Measurements from ENCODE around the gene CA12. TPM values are rescaled to one million over a fixed set of nuclear protein-coding genes. Genes with fewer than 3 reads are reported as not detected.

The CA12 gene
- total RNA-seq, 1 experiment from 2014 or later: 2.8 TPM

GRCh38 chr15:63409179-63409578 lies 27.5 kb upstream of the CA12 start:
- TF ChIP-seq KAT7 (CRISPR knock-in tag; IDR thresholded peaks at IDR 0.05; ENCODE audit: borderline replicate concordance): no peak
- Mint-ChIP-seq H3K36me3 (no peaks in the 10 kb centered on the region), H3K9me3 (no peaks in the 10 kb centered on the region), H3K4me3 (no peak overlapping the region), H3K27me3 (ENCODE audit: low read depth) (no peaks in the 10 kb centered on the region), H3K4me1 (no peaks in the 10 kb centered on the region), H3K27ac (no peak overlapping the region)
- ChIA-PET POLR2A (no interaction called here), CTCF (no interaction called here)
- DNase-seq (ENCODE audit: low spot score) (no peak), ATAC-seq (no peak)

GRCh38 chr15:63408524-63408923 lies 26.9 kb upstream of the CA12 start:
- no peak for ATAC-seq
- no peak overlapping the region for H3K27ac Mint-ChIP-seq
- CTCF ChIA-PET: no interaction called here

DNA sequence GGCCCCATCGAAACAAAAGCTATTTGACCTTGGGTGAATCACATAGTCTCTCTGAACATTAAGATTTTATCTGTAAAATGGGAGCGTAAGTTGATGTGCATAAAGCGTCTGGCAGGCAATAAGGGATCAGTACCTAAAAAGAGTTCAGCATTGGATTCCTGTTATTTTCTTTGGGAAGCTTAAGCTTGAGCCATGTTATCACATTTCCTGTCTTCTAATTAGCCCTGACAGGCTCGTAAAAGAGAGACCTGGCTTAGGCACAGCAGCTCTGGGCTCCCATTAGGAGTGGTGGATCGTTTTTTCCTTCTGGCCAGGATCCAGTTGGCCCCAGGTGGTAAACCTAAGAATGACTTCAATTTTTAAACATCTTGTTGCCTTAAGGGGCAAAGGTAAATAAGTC lies 26.0 kb upstream of the CA12 start:
- no peaks in the 10 kb centered on the region for H3K9me3 Mint-ChIP-seq
- no peak for DNase-seq (ENCODE audit: low spot score)
- H3K4me1 Mint-ChIP-seq: peaks cover 9% of the 10 kb centered on the region
- H3K36me3 Mint-ChIP-seq: no peaks in the 10 kb centered on the region
- H3K27ac Mint-ChIP-seq: no peak overlapping the region; the same call in 1 of the 2 replicates
- ChIA-PET CTCF (interaction anchor here (1.0 kb wide), 1 partner anchor 117 kb away, joined by 3 read pairs; no protein-coding TSS in a partner anchor), POLR2A (no interaction called here)
- H3K4me3 Mint-ChIP-seq: no peak overlapping the region
- ATAC-seq: no peak
- no peaks in the 10 kb centered on the region for H3K27me3 Mint-ChIP-seq (ENCODE audit: low read depth)
- TF ChIP-seq FOXJ3 (CRISPR knock-in tag; IDR thresholded peaks at IDR 0.05; ENCODE audit: borderline replicate concordance) (no peak), ZSCAN18 (CRISPR knock-in tag; IDR thresholded peaks at IDR 0.05) (no peak), ZNF281 (CRISPR knock-in tag; IDR thresholded peaks at IDR 0.05) (no peak), ZNF671 (CRISPR knock-in tag; IDR thresholded peaks at IDR 0.05) (no peak), RORB (CRISPR knock-in tag; IDR thresholded peaks at IDR 0.05) (no peak), MYBL2 (CRISPR knock-in tag; IDR thresholded peaks at IDR 0.05) (no peak), MXD4 (CRISPR knock-in tag; IDR thresholded peaks at IDR 0.05; ENCODE audit: borderline replicate concordance) (no peak), PRRX2 (CRISPR knock-in tag; IDR thresholded peaks at IDR 0.05) (no peak), GRHL2 (CRISPR knock-in tag; IDR thresholded peaks at IDR 0.05; ENCODE audit: insufficient replicate concordance, severe bottlenecking) (no peak)

More at GRCh38 chr15:63408524-63408923, 26.9 kb upstream of the CA12 start:
- H3K4me3 Mint-ChIP-seq: no peak overlapping the region
- no peaks in the 10 kb centered on the region for H3K9me3 Mint-ChIP-seq
- peaks cover 2% of the 10 kb centered on the region for H3K4me1 Mint-ChIP-seq
- no peak for DNase-seq (ENCODE audit: low spot score)
- POLR2A ChIA-PET: no interaction called here
- H3K27me3 Mint-ChIP-seq (ENCODE audit: low read depth): no peaks in the 10 kb centered on the region
- H3K36me3 Mint-ChIP-seq: no peaks in the 10 kb centered on the region
- TF ChIP-seq ZBTB43 (CRISPR knock-in tag; IDR thresholded peaks at IDR 0.05) (no peak), PRRX2 (CRISPR knock-in tag; IDR thresholded peaks at IDR 0.05) (no peak), ETV6 (CRISPR knock-in tag; IDR thresholded peaks at IDR 0.05) (no peak), HMGA2 (CRISPR knock-in tag; IDR thresholded peaks at IDR 0.05) (no peak), ZNF138 (CRISPR knock-in tag; conservative IDR thresholded peaks at IDR 0.05) (no peak), NR3C1 (CRISPR knock-in tag; conservative IDR thresholded peaks at IDR 0.05; ENCODE audit: low read depth) (no peak), MAX (CRISPR knock-in tag; IDR thresholded peaks at IDR 0.05) (no peak), FOXK1 (CRISPR knock-in tag; IDR thresholded peaks at IDR 0.05) (no peak), SP1 (CRISPR knock-in tag; conservative IDR thresholded peaks at IDR 0.05) (no peak), NFYB (CRISPR knock-in tag; conservative IDR thresholded peaks at IDR 0.05; ENCODE audit: low read depth) (no peak), ZNF263 (CRISPR knock-in tag; IDR thresholded peaks at IDR 0.05; ENCODE audit: low read depth) (no peak)
- TF ChIP-seq, protein P1, sequence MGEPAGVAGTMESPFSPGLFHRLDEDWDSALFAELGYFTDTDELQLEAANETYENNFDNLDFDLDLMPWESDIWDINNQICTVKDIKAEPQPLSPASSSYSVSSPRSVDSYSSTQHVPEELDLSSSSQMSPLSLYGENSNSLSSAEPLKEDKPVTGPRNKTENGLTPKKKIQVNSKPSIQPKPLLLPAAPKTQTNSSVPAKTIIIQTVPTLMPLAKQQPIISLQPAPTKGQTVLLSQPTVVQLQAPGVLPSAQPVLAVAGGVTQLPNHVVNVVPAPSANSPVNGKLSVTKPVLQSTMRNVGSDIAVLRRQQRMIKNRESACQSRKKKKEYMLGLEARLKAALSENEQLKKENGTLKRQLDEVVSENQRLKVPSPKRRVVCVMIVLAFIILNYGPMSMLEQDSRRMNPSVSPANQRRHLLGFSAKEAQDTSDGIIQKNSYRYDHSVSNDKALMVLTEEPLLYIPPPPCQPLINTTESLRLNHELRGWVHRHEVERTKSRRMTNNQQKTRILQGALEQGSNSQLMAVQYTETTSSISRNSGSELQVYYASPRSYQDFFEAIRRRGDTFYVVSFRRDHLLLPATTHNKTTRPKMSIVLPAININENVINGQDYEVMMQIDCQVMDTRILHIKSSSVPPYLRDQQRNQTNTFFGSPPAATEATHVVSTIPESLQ (CRISPR knock-in tag; IDR thresholded peaks at IDR 0.05): no peak
- TF ChIP-seq, protein P2, sequence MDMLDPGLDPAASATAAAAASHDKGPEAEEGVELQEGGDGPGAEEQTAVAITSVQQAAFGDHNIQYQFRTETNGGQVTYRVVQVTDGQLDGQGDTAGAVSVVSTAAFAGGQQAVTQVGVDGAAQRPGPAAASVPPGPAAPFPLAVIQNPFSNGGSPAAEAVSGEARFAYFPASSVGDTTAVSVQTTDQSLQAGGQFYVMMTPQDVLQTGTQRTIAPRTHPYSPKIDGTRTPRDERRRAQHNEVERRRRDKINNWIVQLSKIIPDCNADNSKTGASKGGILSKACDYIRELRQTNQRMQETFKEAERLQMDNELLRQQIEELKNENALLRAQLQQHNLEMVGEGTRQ (CRISPR knock-in tag; IDR thresholded peaks at IDR 0.05): no peak
- TF ChIP-seq, protein P3, sequence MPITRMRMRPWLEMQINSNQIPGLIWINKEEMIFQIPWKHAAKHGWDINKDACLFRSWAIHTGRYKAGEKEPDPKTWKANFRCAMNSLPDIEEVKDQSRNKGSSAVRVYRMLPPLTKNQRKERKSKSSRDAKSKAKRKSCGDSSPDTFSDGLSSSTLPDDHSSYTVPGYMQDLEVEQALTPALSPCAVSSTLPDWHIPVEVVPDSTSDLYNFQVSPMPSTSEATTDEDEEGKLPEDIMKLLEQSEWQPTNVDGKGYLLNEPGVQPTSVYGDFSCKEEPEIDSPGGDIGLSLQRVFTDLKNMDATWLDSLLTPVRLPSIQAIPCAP (CRISPR knock-in tag; IDR thresholded peaks at IDR 0.05): no peak
- TF ChIP-seq, protein P4, sequence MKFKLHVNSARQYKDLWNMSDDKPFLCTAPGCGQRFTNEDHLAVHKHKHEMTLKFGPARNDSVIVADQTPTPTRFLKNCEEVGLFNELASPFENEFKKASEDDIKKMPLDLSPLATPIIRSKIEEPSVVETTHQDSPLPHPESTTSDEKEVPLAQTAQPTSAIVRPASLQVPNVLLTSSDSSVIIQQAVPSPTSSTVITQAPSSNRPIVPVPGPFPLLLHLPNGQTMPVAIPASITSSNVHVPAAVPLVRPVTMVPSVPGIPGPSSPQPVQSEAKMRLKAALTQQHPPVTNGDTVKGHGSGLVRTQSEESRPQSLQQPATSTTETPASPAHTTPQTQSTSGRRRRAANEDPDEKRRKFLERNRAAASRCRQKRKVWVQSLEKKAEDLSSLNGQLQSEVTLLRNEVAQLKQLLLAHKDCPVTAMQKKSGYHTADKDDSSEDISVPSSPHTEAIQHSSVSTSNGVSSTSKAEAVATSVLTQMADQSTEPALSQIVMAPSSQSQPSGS (CRISPR knock-in tag; IDR thresholded peaks at IDR 0.05; ENCODE audit: borderline replicate concordance, low read depth): no peak
